Peyer's patch (tissue), 4 donors: Measurements from ENCODE around the gene MAST4.

Source experiments
- CTCF ChIP-seq, 6 experiments: fragments of 450-650 bp in 4 of 6; fragments of 200-600 bp in 2 of 6; sonication (generic) in 1 of 6; IDR thresholded peaks; one replicate each; pipeline ENCODE4 v1.5.1; 2017 to 2019; ENCODE audit warnings: antibody characterized with exemption in 6 of 6, mild to moderate bottlenecking in 3 of 6, moderate library complexity in 1 of 6
- POLR2A ChIP-seq, 2 donors: fragments of 450-650 bp; IDR thresholded peaks; one replicate each; pipeline ENCODE4 v1.5.1; 2017; ENCODE audit warnings: antibody characterized with exemption in 2 of 2, mild to moderate bottlenecking in 2 of 2, moderate library complexity in 2 of 2

GRCh38 chr5:66982056-66982387, 385.8 kb downstream of the MAST4 start:
- no peak for TF ChIP-seq CTCF (IDR thresholded peaks at IDR 0.05)
- no peak for TF ChIP-seq POLR2A (IDR thresholded peaks at IDR 0.05)
